ENCODE data around the gene HOMER1.
"Not testable (repeated sequence)": the region's sequence is repeated elsewhere in the genome, so short reads cannot be mapped to it uniquely, and the experiment has no call there.

The HOMER1 gene

DNA sequence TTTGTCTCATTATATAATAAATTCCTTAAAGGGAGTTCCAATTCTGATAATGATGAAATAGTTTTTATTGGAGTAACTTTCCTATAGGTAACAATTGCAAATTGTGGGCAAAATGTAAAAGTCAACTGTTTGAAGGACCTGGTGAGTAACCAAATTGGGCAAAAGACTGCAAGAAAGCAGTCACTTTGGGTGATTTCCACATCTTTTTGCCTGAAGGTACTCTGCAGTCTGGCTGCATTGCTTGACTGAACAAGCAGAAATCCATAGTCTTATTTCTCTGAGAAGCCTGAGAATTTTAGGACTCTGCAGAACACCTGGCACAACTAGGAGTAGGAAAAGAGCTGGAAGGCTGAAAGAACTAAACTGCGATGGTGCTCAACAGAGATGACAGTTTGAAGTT lies 114.9 kb downstream of the HOMER1 start:
- Histone ChIP-seq H3K4me3 (ENCODE audit: low read depth, low read length) (no peak overlapping the region), H3K27me3 (ENCODE audit: control insufficient read depth, insufficient read depth, low read length) (no peaks in the 10 kb centered on the region), H3K9ac (ENCODE audit: low read depth, low read length) (no peak overlapping the region), H3K9me3 (ENCODE audit: control insufficient read depth, insufficient read depth, low read length) (no peaks in the 10 kb centered on the region), H3K36me3 (ENCODE audit: control insufficient read depth, insufficient read depth, low read length) (peaks cover 3% of the 10 kb centered on the region), H3K4me1 (ENCODE audit: control insufficient read depth, insufficient read depth, low read length) (no peaks in the 10 kb centered on the region)

GRCh38 chr5:79397080-79397479 lies 116.9 kb downstream of the HOMER1 start:
- Histone ChIP-seq H3K9me3 (ENCODE audit: control insufficient read depth, insufficient read depth, low read length) (no peaks in the 10 kb centered on the region), H3K27me3 (ENCODE audit: control insufficient read depth, insufficient read depth, low read length) (no peaks in the 10 kb centered on the region), H3K9ac (ENCODE audit: low read depth, low read length) (no peak overlapping the region), H3K36me3 (ENCODE audit: control insufficient read depth, insufficient read depth, low read length) (peaks cover 3% of the 10 kb centered on the region), H3K4me1 (ENCODE audit: control insufficient read depth, insufficient read depth, low read length) (peaks cover 6% of the 10 kb centered on the region), H3K4me3 (ENCODE audit: low read depth, low read length) (no peak overlapping the region)

DNA sequence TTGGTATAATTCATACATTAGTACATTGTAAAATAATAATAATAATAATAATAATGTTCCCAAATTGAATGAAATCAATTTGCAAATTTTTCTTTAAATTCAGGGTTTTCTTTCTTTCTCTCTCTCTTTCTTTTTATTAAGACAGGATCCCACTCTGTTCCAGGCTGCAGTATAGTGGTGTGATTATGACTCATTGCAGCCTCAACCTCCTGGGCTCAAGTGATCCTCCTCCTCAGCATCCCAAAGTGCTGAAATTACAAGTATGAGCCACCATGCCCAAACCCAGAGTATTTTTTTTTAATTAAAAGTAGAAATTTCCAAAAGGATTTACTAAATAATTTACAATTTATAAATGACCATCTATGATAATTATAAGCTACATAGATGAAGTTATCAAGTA lies 117.7 kb downstream of the HOMER1 start:
- H3K36me3 ChIP-seq (ENCODE audit: control insufficient read depth, insufficient read depth, low read length), result peaks cover 3% of the 10 kb centered on the region
- H3K27me3 ChIP-seq (ENCODE audit: control insufficient read depth, insufficient read depth, low read length), result no peaks in the 10 kb centered on the region
- H3K9ac ChIP-seq (ENCODE audit: low read depth, low read length), result no peak overlapping the region
- H3K4me3 ChIP-seq (ENCODE audit: low read depth, low read length), result no peak overlapping the region
- no peaks in the 10 kb centered on the region for H3K9me3 ChIP-seq (ENCODE audit: control insufficient read depth, insufficient read depth, low read length)
- peaks cover 6% of the 10 kb centered on the region for H3K4me1 ChIP-seq (ENCODE audit: control insufficient read depth, insufficient read depth, low read length)

DNA sequence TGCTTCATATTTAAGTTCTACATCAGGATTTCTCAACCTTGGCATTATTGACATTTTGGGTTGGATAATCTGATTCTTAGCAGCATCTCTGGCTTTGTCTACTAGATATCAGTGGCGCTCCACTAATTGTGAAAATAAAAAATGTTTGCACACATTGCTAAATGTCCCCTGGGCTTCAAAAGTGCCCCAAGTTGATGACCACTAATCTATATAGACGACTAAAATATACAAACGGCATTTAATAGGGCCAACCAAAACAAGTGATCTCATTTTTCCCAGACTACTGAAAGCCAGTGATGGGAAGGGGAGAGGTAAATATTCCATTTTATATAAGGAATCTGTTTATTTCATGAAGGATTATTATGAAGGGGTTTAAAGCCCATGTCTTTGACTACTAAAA lies 118.6 kb downstream of the HOMER1 start:
- H3K9ac ChIP-seq (ENCODE audit: low read depth, low read length), result no peak overlapping the region
- H3K4me3 ChIP-seq (ENCODE audit: low read depth, low read length), result no peak overlapping the region
- H3K36me3 ChIP-seq (ENCODE audit: control insufficient read depth, insufficient read depth, low read length), result peaks cover 3% of the 10 kb centered on the region
- H3K9me3 ChIP-seq (ENCODE audit: control insufficient read depth, insufficient read depth, low read length), result no peaks in the 10 kb centered on the region
- H3K27me3 ChIP-seq (ENCODE audit: control insufficient read depth, insufficient read depth, low read length), result no peaks in the 10 kb centered on the region
- H3K4me1 ChIP-seq (ENCODE audit: control insufficient read depth, insufficient read depth, low read length), result peaks cover 6% of the 10 kb centered on the region

- Histone ChIP-seq H3K4me1 (ENCODE audit: control insufficient read depth, insufficient read depth, low read length) (peaks cover 6% of the 10 kb centered on the region), H3K27me3 (ENCODE audit: control insufficient read depth, insufficient read depth, low read length) (no peaks in the 10 kb centered on the region), H3K9ac (ENCODE audit: low read depth, low read length) (no peak overlapping the region), H3K36me3 (ENCODE audit: control insufficient read depth, insufficient read depth, low read length) (peaks cover 3% of the 10 kb centered on the region), H3K4me3 (ENCODE audit: low read depth, low read length) (no peak overlapping the region), H3K9me3 (ENCODE audit: control insufficient read depth, insufficient read depth, low read length) (no peaks in the 10 kb centered on the region)
Observed at GRCh38 chr5:79392776-79393175, 121.2 kb downstream of the HOMER1 start.

GRCh38 chr5:79386679-79387078 lies 127.3 kb downstream of the HOMER1 start:
- Histone ChIP-seq H3K36me3 (ENCODE audit: control insufficient read depth, insufficient read depth, low read length) (no peaks in the 10 kb centered on the region), H3K9me3 (ENCODE audit: control insufficient read depth, insufficient read depth, low read length) (no peaks in the 10 kb centered on the region), H3K4me1 (ENCODE audit: control insufficient read depth, insufficient read depth, low read length) (no peaks in the 10 kb centered on the region), H3K9ac (ENCODE audit: low read depth, low read length) (no peak overlapping the region), H3K27me3 (ENCODE audit: control insufficient read depth, insufficient read depth, low read length) (no peaks in the 10 kb centered on the region), H3K4me3 (ENCODE audit: low read depth, low read length) (no peak overlapping the region)

GRCh38 chr5:79385126-79385525 lies 128.8 kb downstream of the HOMER1 start:
- not testable (repeated sequence) for H3K9ac ChIP-seq (ENCODE audit: low read depth, low read length); H3K4me1 ChIP-seq (ENCODE audit: control insufficient read depth, insufficient read depth, low read length)

DNA sequence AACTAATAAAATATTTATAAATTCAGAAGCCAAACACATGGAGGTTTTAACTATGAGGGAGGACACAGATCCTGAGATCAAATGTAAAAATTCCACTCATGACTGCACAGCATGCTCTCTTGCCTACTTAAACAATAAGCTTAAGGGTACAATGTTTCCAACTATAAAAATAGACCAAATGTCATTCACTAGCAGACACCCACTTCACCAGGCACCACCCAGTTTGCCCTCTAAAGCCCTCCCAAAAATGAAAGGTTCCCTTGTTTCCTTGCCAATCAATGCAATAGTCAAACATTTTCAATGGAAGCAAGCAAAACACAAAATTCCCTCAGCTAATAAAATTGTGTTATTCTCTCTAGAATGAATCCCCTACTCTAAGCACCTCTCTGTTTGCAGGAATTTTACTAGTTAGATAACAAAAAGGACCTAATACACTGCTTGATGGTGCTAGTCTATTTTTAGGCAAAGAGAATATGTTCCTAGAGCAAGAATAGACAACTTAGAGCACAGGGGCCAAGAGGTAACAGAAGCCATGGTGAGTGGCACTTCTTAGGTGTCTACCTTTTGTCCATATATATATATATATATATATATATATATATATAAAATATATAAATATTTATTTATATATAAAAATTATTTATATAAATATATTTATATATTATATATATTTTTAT lies 135.3 kb downstream of the HOMER1 start:
- H3K9me3 ChIP-seq (ENCODE audit: control insufficient read depth, insufficient read depth, low read length), result no peaks in the 10 kb centered on the region
- H3K4me1 ChIP-seq (ENCODE audit: control insufficient read depth, insufficient read depth, low read length), result no peaks in the 10 kb centered on the region
- no peaks in the 10 kb centered on the region for H3K27me3 ChIP-seq (ENCODE audit: control insufficient read depth, insufficient read depth, low read length)
- H3K4me3 ChIP-seq (ENCODE audit: low read depth, low read length), result no peak overlapping the region
- H3K36me3 ChIP-seq (ENCODE audit: control insufficient read depth, insufficient read depth, low read length), result no peaks in the 10 kb centered on the region
- H3K9ac ChIP-seq (ENCODE audit: low read depth, low read length), result no peak overlapping the region

More at GRCh38 chr5:79385126-79385525, 128.8 kb downstream of the HOMER1 start:
- not testable (repeated sequence) for H3K36me3 ChIP-seq (ENCODE audit: control insufficient read depth, insufficient read depth, low read length); H3K9me3 ChIP-seq (ENCODE audit: control insufficient read depth, insufficient read depth, low read length); H3K4me3 ChIP-seq (ENCODE audit: low read depth, low read length); H3K27me3 ChIP-seq (ENCODE audit: control insufficient read depth, insufficient read depth, low read length)

DNA sequence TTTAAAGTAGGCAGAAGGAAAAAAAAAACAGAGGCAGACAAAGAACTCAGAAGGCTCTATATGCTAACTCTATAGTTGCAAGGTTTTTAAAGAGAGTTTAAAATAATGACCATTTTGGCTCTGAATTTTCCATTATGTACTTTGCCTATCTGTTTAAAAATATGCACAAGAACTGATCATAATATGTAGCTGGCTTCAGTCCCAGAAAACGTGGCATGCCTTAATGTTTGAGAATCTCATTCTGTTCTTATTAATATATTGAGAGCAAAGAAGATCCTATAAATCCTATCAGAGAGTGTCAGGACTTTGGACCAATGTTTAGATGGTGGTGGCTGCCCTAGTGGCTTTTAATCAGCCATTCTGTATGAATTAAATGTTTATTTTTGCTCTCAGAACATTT lies 156.5 kb downstream of the HOMER1 start:
- H3K27me3 ChIP-seq (ENCODE audit: control insufficient read depth, insufficient read depth, low read length), result no peaks in the 10 kb centered on the region

DNA sequence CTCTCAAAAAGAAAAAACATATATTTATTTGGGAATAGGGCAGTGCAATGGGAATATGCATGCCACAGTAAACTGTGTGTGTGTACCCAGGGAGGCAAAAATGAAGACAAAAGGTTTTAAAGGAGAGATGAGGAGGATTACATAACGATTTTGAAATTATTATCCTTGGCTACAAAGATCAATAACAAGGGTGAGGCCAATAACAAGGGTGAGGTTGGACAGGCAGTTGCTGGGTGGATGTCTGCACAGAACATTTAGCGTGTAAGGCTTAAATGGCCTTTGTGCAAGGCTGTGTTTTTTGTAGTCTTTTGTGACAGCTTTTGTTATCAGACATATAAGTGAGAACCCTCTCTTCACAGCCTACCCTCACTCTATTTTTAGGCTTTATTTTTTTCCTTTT lies 164.1 kb downstream of the HOMER1 start:
- Histone ChIP-seq H3K4me1 (ENCODE audit: control insufficient read depth, insufficient read depth, low read length) (no peaks in the 10 kb centered on the region), H3K9me3 (ENCODE audit: control insufficient read depth, insufficient read depth, low read length) (no peaks in the 10 kb centered on the region), H3K9ac (ENCODE audit: low read depth, low read length) (no peak overlapping the region), H3K4me3 (ENCODE audit: low read depth, low read length) (no peak overlapping the region), H3K27me3 (ENCODE audit: control insufficient read depth, insufficient read depth, low read length) (no peaks in the 10 kb centered on the region), H3K36me3 (ENCODE audit: control insufficient read depth, insufficient read depth, low read length) (no peaks in the 10 kb centered on the region)

More for the DNA sequence above, 156.5 kb downstream of the HOMER1 start:
- Histone ChIP-seq H3K9ac (ENCODE audit: low read depth, low read length) (no peak overlapping the region), H3K36me3 (ENCODE audit: control insufficient read depth, insufficient read depth, low read length) (no peaks in the 10 kb centered on the region), H3K4me1 (ENCODE audit: control insufficient read depth, insufficient read depth, low read length) (no peaks in the 10 kb centered on the region), H3K9me3 (ENCODE audit: control insufficient read depth, insufficient read depth, low read length) (no peaks in the 10 kb centered on the region), H3K4me3 (ENCODE audit: low read depth, low read length) (no peak overlapping the region)

DNA sequence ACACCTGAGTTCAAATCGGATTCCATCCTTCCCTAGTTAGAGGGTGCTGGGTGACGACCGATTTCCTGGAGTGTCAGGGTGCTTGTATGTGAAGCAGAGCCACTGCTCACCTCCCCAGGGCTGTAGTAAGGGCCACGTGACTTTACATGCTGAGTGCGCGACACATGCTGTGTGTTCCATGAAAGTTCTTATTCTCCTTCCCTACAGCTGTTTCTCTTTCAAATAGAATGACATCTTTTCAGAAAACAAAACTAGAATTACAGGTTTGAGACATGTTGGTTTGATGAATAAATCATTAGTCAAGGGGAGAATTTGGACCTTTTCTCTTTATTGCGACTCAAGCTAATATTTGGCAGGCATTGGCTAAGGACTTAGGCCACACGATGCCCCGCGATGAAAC lies 164.9 kb downstream of the HOMER1 start:
- no peak overlapping the region for H3K4me3 ChIP-seq (ENCODE audit: low read depth, low read length)

GRCh38 chr5:79346420-79346824 lies 167.5 kb downstream of the HOMER1 start:
- Histone ChIP-seq H3K4me3 (ENCODE audit: low read depth, low read length) (no peak overlapping the region), H3K4me1 (ENCODE audit: control insufficient read depth, insufficient read depth, low read length) (no peaks in the 10 kb centered on the region), H3K36me3 (ENCODE audit: control insufficient read depth, insufficient read depth, low read length) (no peaks in the 10 kb centered on the region), H3K27me3 (ENCODE audit: control insufficient read depth, insufficient read depth, low read length) (no peaks in the 10 kb centered on the region), H3K9ac (ENCODE audit: low read depth, low read length) (no peak overlapping the region), H3K9me3 (ENCODE audit: control insufficient read depth, insufficient read depth, low read length) (no peaks in the 10 kb centered on the region)

More for the DNA sequence above, 164.9 kb downstream of the HOMER1 start:
- H3K9ac ChIP-seq (ENCODE audit: low read depth, low read length), result no peak overlapping the region
- H3K9me3 ChIP-seq (ENCODE audit: control insufficient read depth, insufficient read depth, low read length), result no peaks in the 10 kb centered on the region
- H3K36me3 ChIP-seq (ENCODE audit: control insufficient read depth, insufficient read depth, low read length), result no peaks in the 10 kb centered on the region
- H3K4me1 ChIP-seq (ENCODE audit: control insufficient read depth, insufficient read depth, low read length), result no peaks in the 10 kb centered on the region
- H3K27me3 ChIP-seq (ENCODE audit: control insufficient read depth, insufficient read depth, low read length), result no peaks in the 10 kb centered on the region

All from iPS-15b (cell line).